GM10847 (cell line): ENCODE measurements around the gene MXRA5.

Source experiments
- POLR2A ChIP-seq: IDR thresholded peaks from 2 replicates; pipeline ENCODE4 v1.6.1; 2011; ENCODE audit not compliant: insufficient read length; ENCODE audit errors: extremely low read depth

The MXRA5 gene

DNA sequence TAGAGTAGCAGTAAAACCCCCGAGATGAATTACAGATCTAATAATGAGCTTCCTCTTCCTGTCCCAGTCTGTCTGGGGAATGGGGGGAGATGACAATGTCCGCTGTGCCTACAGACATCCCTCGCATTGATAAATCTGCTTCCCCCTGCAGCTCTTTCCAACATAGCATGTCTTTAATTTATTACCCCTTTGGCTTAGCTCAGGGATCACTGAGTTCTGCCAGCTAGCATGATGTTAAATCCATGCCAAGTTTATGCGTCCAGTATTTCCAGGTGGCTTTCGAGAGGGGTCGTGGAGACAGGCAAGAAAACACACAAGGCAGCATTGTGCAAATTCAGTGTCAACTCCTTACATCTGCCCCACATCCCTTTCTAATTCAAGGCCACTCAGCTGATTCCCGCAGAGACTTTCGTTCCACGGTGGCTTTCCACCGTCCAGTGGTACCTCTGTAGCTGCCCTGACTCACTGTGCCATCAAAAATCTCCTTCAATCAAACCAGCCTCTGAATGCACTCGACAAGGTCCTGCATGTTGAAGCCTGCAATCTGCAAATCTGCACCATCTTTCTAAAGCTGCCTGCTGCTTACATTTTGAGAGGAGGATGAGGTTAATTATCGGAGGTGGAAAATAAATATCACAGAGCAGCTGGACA is 75.1 kb downstream of the MXRA5 start:
- no peak for TF ChIP-seq POLR2A

GRCh38 chrX:3268829-3269228 is 77.6 kb downstream of the MXRA5 start:
- TF ChIP-seq POLR2A, result no peak

DNA sequence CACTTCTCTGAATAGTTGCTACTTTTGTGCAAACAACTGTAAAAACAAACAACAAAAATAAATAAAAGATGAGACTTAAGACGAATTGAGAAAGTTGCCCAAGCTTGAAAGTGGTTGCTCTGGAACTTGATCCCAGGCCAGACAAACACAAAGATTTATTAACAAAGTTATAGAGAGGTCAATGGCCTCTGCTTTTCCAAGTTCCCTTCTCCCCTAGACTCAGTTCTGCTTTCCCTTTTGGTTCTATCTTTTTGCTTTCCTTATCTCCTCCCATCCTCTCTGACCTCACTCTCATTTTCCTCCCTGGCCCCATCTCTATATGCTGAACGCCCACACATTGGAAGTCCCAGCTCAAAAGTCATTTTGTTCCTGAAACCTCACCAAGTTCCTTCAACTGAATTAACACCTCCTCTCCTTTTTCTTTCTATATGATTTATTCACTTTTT is 82.7 kb downstream of the MXRA5 start:
- no peak for TF ChIP-seq POLR2A

- no peak for TF ChIP-seq POLR2A
Observed at GRCh38 chrX:3262901-3263300, 83.6 kb downstream of the MXRA5 start.
